ENCODE results near the gene ADAMTS4. TPM values are rescaled to one million over a fixed set of nuclear protein-coding genes. Genes with fewer than 3 reads are reported as not detected.

The ADAMTS4 gene
- total and polyA plus RNA-seq, 4 donors: 17.5 to 65.6 (median 38.4) TPM

DNA sequence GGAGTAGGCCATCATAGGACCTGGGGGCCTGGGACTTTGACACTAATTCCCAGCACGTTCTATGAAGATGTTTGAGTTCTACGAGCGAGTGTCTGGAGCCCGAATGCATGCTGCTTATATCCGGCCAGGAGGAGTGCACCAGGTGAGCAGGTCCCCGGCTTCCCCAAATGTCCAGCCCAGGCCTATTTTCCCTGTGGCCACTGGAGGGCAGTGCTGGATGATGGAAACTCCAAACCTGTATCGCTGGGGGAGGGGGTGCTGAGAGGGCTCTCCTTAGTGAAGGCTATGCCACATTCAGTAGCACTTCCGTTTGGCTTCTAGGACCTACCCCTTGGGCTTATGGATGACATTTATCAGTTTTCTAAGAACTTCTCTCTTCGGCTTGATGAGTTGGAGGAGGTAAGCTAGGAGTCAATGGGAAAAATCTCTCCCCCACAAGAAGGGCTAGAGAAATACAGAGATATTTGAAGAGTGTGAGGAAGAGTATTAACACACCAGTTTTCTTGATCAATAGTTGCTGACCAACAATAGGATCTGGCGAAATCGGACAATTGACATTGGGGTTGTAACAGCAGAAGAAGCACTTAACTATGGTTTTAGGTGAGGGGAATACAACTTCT lies 11.0 kb upstream of the ADAMTS4 start:
- Histone ChIP-seq H3K36me3 (ENCODE audit: control insufficient read depth, insufficient read depth, low read length) (peaks cover 74% of the 10 kb centered on the region), H3K27ac (ENCODE audit: low read depth, low read length) (no peak overlapping the region)
- 29% methylated on average over 6 of the region's 11 CpGs for WGBS (ENCODE audit: insufficient coverage)

DNA sequence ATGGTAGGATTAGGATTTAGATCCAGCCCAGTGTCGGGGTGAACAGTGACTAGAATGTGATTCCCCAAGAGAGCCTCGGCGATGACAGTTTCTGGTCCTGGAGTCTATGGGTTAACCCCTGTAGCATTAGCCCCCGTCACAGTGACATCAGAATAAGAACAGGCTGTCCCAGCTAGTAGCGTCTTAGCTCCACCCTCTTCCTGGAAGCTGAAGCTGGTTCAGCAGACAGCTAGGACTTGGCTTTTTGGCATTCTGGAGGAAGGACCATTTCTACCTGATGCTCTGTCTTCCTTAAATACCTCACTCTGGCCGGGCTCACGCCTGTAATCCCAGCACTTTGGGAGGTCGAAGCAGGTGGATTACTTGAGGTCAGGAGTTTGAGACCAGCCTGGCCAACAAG lies 8.3 kb upstream of the ADAMTS4 start:
- H3K27me3 ChIP-seq (ENCODE audit: control insufficient read depth, insufficient read depth, low read length): no peaks in the 10 kb centered on the region
- H3K27ac ChIP-seq (ENCODE audit: low read depth, low read length): no peak overlapping the region
- H3K4me1 ChIP-seq (ENCODE audit: control insufficient read depth, insufficient read depth, low read length): peaks cover 11% of the 10 kb centered on the region
- H3K36me3 ChIP-seq (ENCODE audit: control insufficient read depth, insufficient read depth, low read length): peaks cover 61% of the 10 kb centered on the region
- H3K4me3 ChIP-seq (ENCODE audit: low read depth, low read length): no peak overlapping the region
- 69% methylated on average over 5 of the region's 8 CpGs for WGBS (ENCODE audit: insufficient coverage)
- H3K9me3 ChIP-seq (ENCODE audit: control insufficient read depth, insufficient read depth, low read length): no peaks in the 10 kb centered on the region
- DNase-seq (ENCODE audit: low read depth in 4 of 6, low spot score in 6 of 6): no peak

More for the DNA sequence above, 11.0 kb upstream of the ADAMTS4 start:
- Histone ChIP-seq H3K27me3 (ENCODE audit: control insufficient read depth, insufficient read depth, low read length) (no peaks in the 10 kb centered on the region), H3K9me3 (ENCODE audit: control insufficient read depth, insufficient read depth, low read length) (no peaks in the 10 kb centered on the region), H3K4me3 (ENCODE audit: low read depth, low read length) (no peak overlapping the region), H3K4me1 (ENCODE audit: control insufficient read depth, insufficient read depth, low read length) (no peaks in the 10 kb centered on the region)
- peak in 3 of 6 donors; percentile 49 to 91 (median 83) for DNase-seq (ENCODE audit: low read depth in 4 of 6, low spot score in 6 of 6)

GRCh38 chr1:161206411-161207140 lies 7.7 kb upstream of the ADAMTS4 start:
- peaks cover 56% of the 10 kb centered on the region for H3K36me3 ChIP-seq (ENCODE audit: control insufficient read depth, insufficient read depth, low read length)

GRCh38 chr1:161201836-161202712 lies 3.2 kb upstream of the ADAMTS4 start, which contains the start of gene NDUFS2:
Gene NDUFS2 (plus strand): TSS chr1:161202367. CDS start chr1:161202386, 19 bp downstream.
- DNase-seq (ENCODE audit: low read depth in 4 of 6, low spot score in 6 of 6): peak; percentile 93 to 100 (median 98)
- H3K36me3 ChIP-seq (ENCODE audit: control insufficient read depth, insufficient read depth, low read length): peaks cover 27% of the 10 kb centered on the region
- no peaks in the 10 kb centered on the region for H3K9me3 ChIP-seq (ENCODE audit: control insufficient read depth, insufficient read depth, low read length)
- H3K4me3 ChIP-seq (ENCODE audit: low read depth, low read length): peak within 1 kb of the TSS; percentile 94
- WGBS (ENCODE audit: insufficient coverage): under 1% methylated on average over 49 of the region's 53 CpGs
- no peaks in the 10 kb centered on the region for H3K27me3 ChIP-seq (ENCODE audit: control insufficient read depth, insufficient read depth, low read length)
- peak within 1 kb of the TSS; percentile 99 for H3K27ac ChIP-seq (ENCODE audit: low read depth, low read length)
- H3K4me1 ChIP-seq (ENCODE audit: control insufficient read depth, insufficient read depth, low read length): peaks cover 60% of the 10 kb centered on the region

More at GRCh38 chr1:161206411-161207140, 7.7 kb upstream of the ADAMTS4 start:
- Histone ChIP-seq H3K4me3 (ENCODE audit: low read depth, low read length) (no peak overlapping the region), H3K27me3 (ENCODE audit: control insufficient read depth, insufficient read depth, low read length) (no peaks in the 10 kb centered on the region), H3K27ac (ENCODE audit: low read depth, low read length) (no peak overlapping the region), H3K4me1 (ENCODE audit: control insufficient read depth, insufficient read depth, low read length) (peaks cover 15% of the 10 kb centered on the region), H3K9me3 (ENCODE audit: control insufficient read depth, insufficient read depth, low read length) (no peaks in the 10 kb centered on the region)
- DNase-seq (ENCODE audit: low read depth in 4 of 6, low spot score in 6 of 6): no peak
- 93% methylated on average over 10 of the region's 12 CpGs for WGBS (ENCODE audit: insufficient coverage)

DNA sequence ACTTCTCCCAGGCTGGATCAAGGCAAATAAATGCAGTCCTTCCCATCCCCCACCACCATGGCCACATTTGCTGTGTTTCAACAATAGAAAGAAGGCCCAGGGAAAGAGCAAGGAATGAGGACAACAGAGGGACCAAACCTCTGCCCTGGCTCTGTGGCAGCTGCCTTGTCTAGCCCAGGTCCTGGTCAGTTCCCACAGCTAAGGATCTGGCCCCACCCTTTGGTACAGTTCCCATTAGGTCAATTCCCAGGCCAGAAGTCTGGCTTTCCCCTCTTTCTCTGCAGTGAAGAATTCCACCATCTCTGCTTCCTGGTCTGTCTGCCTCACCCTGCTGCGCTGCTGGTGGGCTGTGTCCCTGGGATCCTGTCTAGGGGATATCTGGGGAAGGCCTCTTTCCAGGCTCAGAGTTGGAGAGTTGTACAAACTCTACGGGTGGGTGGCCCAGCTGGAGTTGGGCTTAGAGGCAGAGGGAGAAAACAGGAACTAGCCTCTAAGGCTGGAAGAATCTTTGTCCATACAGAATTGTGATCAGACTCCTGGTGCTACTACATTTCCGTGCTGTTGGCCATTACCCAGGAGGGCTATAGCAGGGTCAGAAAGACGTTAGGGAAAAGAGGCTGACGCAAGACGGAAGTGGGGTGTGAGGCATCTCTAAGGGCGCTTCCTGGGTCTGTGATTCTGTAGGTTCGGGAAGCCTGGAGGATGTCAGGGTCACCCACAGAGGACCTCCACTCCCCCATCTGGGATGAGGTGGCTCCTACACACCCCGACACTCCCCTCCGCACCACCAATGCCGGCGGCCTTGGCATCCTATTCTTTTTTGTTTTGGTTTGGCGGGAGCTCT lies 2.4 kb upstream of the ADAMTS4 start:
- H3K4me1 ChIP-seq (ENCODE audit: control insufficient read depth, insufficient read depth, low read length): peaks cover 68% of the 10 kb centered on the region
- H3K36me3 ChIP-seq (ENCODE audit: control insufficient read depth, insufficient read depth, low read length): peaks cover 22% of the 10 kb centered on the region
- WGBS (ENCODE audit: insufficient coverage): 56% methylated on average over 2 of the region's 13 CpGs
- H3K9me3 ChIP-seq (ENCODE audit: control insufficient read depth, insufficient read depth, low read length): no peaks in the 10 kb centered on the region
- H3K27me3 ChIP-seq (ENCODE audit: control insufficient read depth, insufficient read depth, low read length): no peaks in the 10 kb centered on the region
- H3K4me3 ChIP-seq (ENCODE audit: low read depth, low read length): peak overlapping the region; percentile 94
- peak overlapping the region; percentile 99 for H3K27ac ChIP-seq (ENCODE audit: low read depth, low read length)
- DNase-seq (ENCODE audit: low read depth in 4 of 6, low spot score in 6 of 6): peak in 2 of 6 donors; percentile 19 to 65

- WGBS (ENCODE audit: insufficient coverage): 60% methylated on average over 3 of the region's 5 CpGs
- no peak overlapping the region for H3K4me3 ChIP-seq (ENCODE audit: low read depth, low read length)
- H3K4me1 ChIP-seq (ENCODE audit: control insufficient read depth, insufficient read depth, low read length): peaks cover 70% of the 10 kb centered on the region
- peaks cover 19% of the 10 kb centered on the region for H3K36me3 ChIP-seq (ENCODE audit: control insufficient read depth, insufficient read depth, low read length)
- H3K27ac ChIP-seq (ENCODE audit: low read depth, low read length): peak overlapping the region; percentile 99
- no peaks in the 10 kb centered on the region for H3K9me3 ChIP-seq (ENCODE audit: control insufficient read depth, insufficient read depth, low read length)
- DNase-seq (ENCODE audit: low read depth in 4 of 6, low spot score in 6 of 6): no peak
- no peaks in the 10 kb centered on the region for H3K27me3 ChIP-seq (ENCODE audit: control insufficient read depth, insufficient read depth, low read length)
Measured at GRCh38 chr1:161200421-161200991, 1.7 kb upstream of the ADAMTS4 start.

DNA sequence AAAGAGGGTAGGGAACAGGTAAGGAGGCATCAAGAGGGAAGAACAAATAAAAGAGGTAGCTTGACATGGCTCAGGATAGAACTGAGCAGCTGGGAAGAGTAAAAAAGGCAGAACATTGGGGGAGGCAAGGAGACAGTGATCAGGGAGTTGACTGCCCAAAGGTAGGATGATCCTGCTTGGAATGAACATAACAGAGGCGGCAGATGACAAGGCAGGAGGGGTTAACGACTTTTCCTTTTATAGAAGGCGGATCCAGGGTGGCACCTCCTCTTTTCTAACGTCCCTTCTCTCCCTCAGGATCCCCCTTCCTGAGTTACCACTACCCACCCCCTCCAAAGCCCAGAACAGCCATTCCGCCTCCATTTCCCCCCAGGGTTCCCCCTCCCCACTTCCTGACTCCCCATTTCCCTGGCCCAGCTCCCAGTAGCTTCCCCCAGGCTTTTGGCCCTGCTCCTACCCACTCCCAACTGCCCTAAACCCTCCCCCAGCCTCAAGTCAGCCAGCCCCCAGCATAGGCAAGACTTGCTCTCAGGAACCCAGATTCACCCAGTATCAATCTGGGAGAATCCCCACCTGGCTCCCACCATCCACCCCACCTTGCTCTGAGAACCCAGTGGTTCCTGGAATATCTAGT lies 769 bp upstream of the ADAMTS4 start:
- Histone ChIP-seq H3K27me3 (ENCODE audit: control insufficient read depth, insufficient read depth, low read length) (no peaks in the 10 kb centered on the region), H3K4me3 (ENCODE audit: low read depth, low read length) (peak overlapping the region; percentile 1), H3K4me1 (ENCODE audit: control insufficient read depth, insufficient read depth, low read length) (peaks cover 73% of the 10 kb centered on the region), H3K36me3 (ENCODE audit: control insufficient read depth, insufficient read depth, low read length) (peaks cover 13% of the 10 kb centered on the region), H3K27ac (ENCODE audit: low read depth, low read length) (peak overlapping the region; percentile 99), H3K9me3 (ENCODE audit: control insufficient read depth, insufficient read depth, low read length) (no peaks in the 10 kb centered on the region)
- peak in 1 of 6 donors; percentile 33 for DNase-seq (ENCODE audit: low read depth in 4 of 6, low spot score in 6 of 6)
- WGBS (ENCODE audit: insufficient coverage): 17% methylated on average over 1 of the region's 5 CpGs

DNA sequence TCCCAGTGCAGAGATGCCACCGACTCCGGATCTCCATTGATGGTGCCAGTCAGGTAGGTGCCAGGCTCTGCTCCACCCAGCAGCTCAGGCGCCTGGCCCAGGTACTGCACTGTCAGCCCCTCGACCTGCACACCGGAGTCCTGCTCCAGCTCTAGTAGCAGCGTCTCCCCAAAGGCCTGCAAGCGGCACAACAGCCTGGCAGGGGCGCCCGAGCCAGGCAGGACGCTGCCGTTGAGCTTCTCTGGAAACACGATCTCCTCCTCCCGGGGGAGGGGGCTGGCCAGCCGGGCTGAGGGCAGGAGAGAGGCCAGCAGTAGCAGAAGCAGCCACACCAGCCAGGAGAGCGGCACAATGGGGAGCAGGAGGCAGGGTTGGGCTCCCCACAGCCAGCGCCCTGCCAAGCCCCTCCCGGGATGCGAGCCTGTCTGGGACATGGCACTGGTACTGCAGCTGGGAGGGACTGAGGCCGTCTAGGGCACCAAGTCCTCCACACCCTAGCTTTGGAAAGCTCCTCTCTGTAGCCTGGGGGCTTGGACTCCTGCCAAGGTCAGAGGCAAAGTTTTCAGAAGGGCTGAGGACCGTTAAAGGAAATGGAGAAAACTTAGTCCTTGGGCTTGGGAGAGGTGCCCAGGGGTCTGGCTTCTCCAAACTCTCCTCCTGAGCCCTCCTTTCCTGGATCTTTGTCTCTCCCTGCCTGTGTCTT lies 509 bp downstream of the ADAMTS4 start:
- H3K4me3 ChIP-seq (ENCODE audit: low read depth, low read length): peak overlapping the region; percentile 37

More for the DNA sequence above, 509 bp downstream of the ADAMTS4 start:
- WGBS (ENCODE audit: insufficient coverage): 12% methylated on average over 19 of the region's 20 CpGs
- Histone ChIP-seq H3K27ac (ENCODE audit: low read depth, low read length) (peak overlapping the region; percentile 99), H3K4me1 (ENCODE audit: control insufficient read depth, insufficient read depth, low read length) (peaks cover 76% of the 10 kb centered on the region), H3K36me3 (ENCODE audit: control insufficient read depth, insufficient read depth, low read length) (peaks cover 8% of the 10 kb centered on the region), H3K9me3 (ENCODE audit: control insufficient read depth, insufficient read depth, low read length) (no peaks in the 10 kb centered on the region), H3K27me3 (ENCODE audit: control insufficient read depth, insufficient read depth, low read length) (no peaks in the 10 kb centered on the region)
- peak in 1 of 6 donors; percentile 59 for DNase-seq (ENCODE audit: low read depth in 4 of 6, low spot score in 6 of 6)
